Neural cell (in vitro differentiated cells): ENCODE data around the gene NFILZ. TPM values are rescaled to one million over a fixed set of nuclear protein-coding genes. Genes with fewer than 3 reads are reported as not detected.

ENCODE experiments used
- H2AFZ ChIP-seq: fragments of 200-600, 300-800 bp; sonication (generic), shearing (Covaris generic); 2 replicates; pipeline ENCODE4 v1.6.0; 2014; ENCODE audit warnings: low read depth, mild to moderate bottlenecking, antibody characterized with exemption, low read length, moderate library complexity
- H3F3A ChIP-seq: fragments of 200-600 bp; shearing (Covaris generic); 2 replicates; pipeline ENCODE4 v1.6.1; 2016; ENCODE audit warnings: mild to moderate bottlenecking, moderate library complexity, mixed read lengths, antibody characterized with exemption, low read length; ENCODE audit not compliant: insufficient read depth, poor library complexity, severe bottlenecking
- H3K27ac ChIP-seq: fragments of 200-600, 300-800 bp; sonication (generic), shearing (Covaris generic); 2 replicates; pipeline ENCODE4 v1.5.1; 2014; ENCODE audit warnings: mild to moderate bottlenecking, low read length, moderate library complexity
- H3K27me3 ChIP-seq: fragments of 300-800, 200-600 bp; sonication (generic), shearing (Covaris generic); 2 replicates; pipeline ENCODE4 v1.6.0; 2014; ENCODE audit warnings: mild to moderate bottlenecking, low read depth, low read length, moderate library complexity; ENCODE audit not compliant: insufficient read depth
- H3K36me3 ChIP-seq: fragments of 300-800, 200-600 bp; sonication (generic), shearing (Covaris generic); 2 replicates; pipeline ENCODE4 v1.5.1; 2014; ENCODE audit warnings: mild to moderate bottlenecking, antibody characterized with exemption, low read length, moderate library complexity; ENCODE audit not compliant: insufficient read depth
- H3K4me2 ChIP-seq: fragments of 300-800, 200-600 bp; sonication (generic), shearing (Covaris generic); 2 replicates; pipeline ENCODE4 v1.6.0; 2014; ENCODE audit warnings: mild to moderate bottlenecking, low read length
- H3K4me3 ChIP-seq: fragments of 300-800, 200-600 bp; sonication (generic), shearing (Covaris generic); 2 replicates; pipeline ENCODE4 v1.5.1; 2014; ENCODE audit warnings: mild to moderate bottlenecking, low read length, moderate library complexity
- H3K79me2 ChIP-seq: fragments of 200-600 bp; shearing (Covaris generic); replicated peaks from 2 replicates; pipeline ENCODE4 v1.6.0; 2014; ENCODE audit warnings: mild to moderate bottlenecking, low read length, moderate library complexity; ENCODE audit not compliant: insufficient read depth
- H3K9ac ChIP-seq: fragments of 300-800, 200-600 bp; sonication (generic), shearing (Covaris generic); 2 replicates; pipeline ENCODE4 v1.6.1; 2016; ENCODE audit warnings: mild to moderate bottlenecking, low read length, mixed read lengths
- H3K9me2 ChIP-seq: fragments of 200-600 bp; shearing (Covaris generic); 2 replicates; pipeline ENCODE4 v1.6.1; 2016; ENCODE audit warnings: mild to moderate bottlenecking, low read length, mixed read lengths; ENCODE audit not compliant: insufficient read depth
- H3K9me3 ChIP-seq: fragments of 200-600, 300-800 bp; sonication (generic), shearing (Covaris generic); 2 replicates; pipeline ENCODE4 v1.6.1; 2016; ENCODE audit warnings: mild to moderate bottlenecking, mixed run types, low read length, moderate library complexity, mixed read lengths
- H4K20me1 ChIP-seq: fragments of 200-600 bp; shearing (Covaris generic); 2 replicates; pipeline ENCODE4 v1.6.1; 2016; ENCODE audit warnings: mild to moderate bottlenecking, mixed run types; ENCODE audit not compliant: insufficient read depth
- EP300 ChIP-seq: fragments of 450-650 bp; conservative IDR thresholded peaks from 2 replicates; pipeline ENCODE4 v1.6.1; 2014; ENCODE audit warnings: antibody characterized with exemption, mild to moderate bottlenecking, moderate library complexity; ENCODE audit not compliant: poor library complexity, severe bottlenecking
- EZH2 ChIP-seq: fragments of 200-600, 300-800 bp; shearing (Covaris generic), sonication (generic); IDR thresholded peaks from 2 replicates; pipeline ENCODE4 v1.6.1; 2014; ENCODE audit warnings: antibody characterized with exemption, low read length, borderline replicate concordance, mild to moderate bottlenecking; ENCODE audit not compliant: insufficient read depth, poor library complexity, severe bottlenecking
- MXI1 ChIP-seq: fragments of 450-650 bp; conservative IDR thresholded peaks from 2 replicates; pipeline ENCODE4 v1.6.1; 2014; ENCODE audit warnings: antibody characterized with exemption, mild to moderate bottlenecking; ENCODE audit not compliant: poor library complexity, severe bottlenecking
- POLR2AphosphoS5 ChIP-seq: IDR thresholded peaks from 2 replicates; pipeline ENCODE4 v1.6.1; 2012
- RAD21 ChIP-seq: fragments of 450-650 bp; conservative IDR thresholded peaks from 2 replicates; pipeline ENCODE4 v1.6.1; 2014; ENCODE audit warnings: antibody characterized with exemption, mild to moderate bottlenecking, moderate library complexity
- SMC3 ChIP-seq: fragments of 450-650 bp; conservative IDR thresholded peaks from 2 replicates; pipeline ENCODE4 v1.6.1; 2014; ENCODE audit warnings: antibody characterized with exemption, mild to moderate bottlenecking, moderate library complexity; ENCODE audit not compliant: poor library complexity
- TAF1 ChIP-seq: IDR thresholded peaks from 2 replicates; pipeline ENCODE4 v1.6.1; 2012; ENCODE audit warnings: low read depth
- polyA plus RNA-seq: library from polyadenylated mRNA; depleted of rRNA; stranded (reverse); fragments of >200 nt; gene quantifications from 2 replicates; pipeline ENCODE4 v1.2.3, GENCODE V29; 2014
- TF ChIP-seq, protein P1 (sequence below): fragments of 450-650 bp; IDR thresholded peaks from 2 replicates; pipeline ENCODE4 v1.5.1; 2014; ENCODE audit warnings: antibody characterized with exemption, mild to moderate bottlenecking, moderate library complexity; ENCODE audit not compliant: poor library complexity, severe bottlenecking
- TF ChIP-seq, protein P2 (sequence below): IDR thresholded peaks from 2 replicates; pipeline ENCODE4 v1.6.1; 2012; ENCODE audit warnings: borderline replicate concordance

NFILZ gene
- polyA plus RNA-seq, 1 donor from 2014 or later, result not detected

DNA sequence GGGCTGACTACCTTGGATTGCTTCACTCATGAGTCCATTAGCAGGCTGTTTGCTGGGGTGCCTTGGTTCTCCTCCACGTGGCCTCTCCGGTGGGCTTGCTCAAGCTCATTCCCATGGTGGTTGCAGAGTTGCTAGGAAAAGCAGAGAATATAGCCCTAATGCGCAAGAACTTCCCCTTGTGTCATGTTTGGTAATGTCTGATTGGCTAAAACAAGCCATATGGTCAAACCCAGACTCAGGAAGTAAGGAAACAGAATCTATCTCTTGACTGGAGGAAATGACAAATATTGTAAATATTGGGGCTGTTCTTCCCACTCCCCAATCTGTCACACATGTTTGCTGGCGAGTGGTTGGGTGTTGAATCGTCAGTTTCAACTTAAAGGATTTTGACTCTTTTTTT lies 12.1 kb downstream of the NFILZ start:
- Histone ChIP-seq H3K9me3 (no peaks in the 10 kb centered on the region), H4K20me1 (no peaks in the 10 kb centered on the region), H3K79me2 (no peaks in the 10 kb centered on the region), H3K9ac (no peak overlapping the region), H3K9me2 (no peaks in the 10 kb centered on the region), H2AFZ (no peak overlapping the region), H3K4me3 (no peak overlapping the region), H3K4me2 (no peak overlapping the region), H3K36me3 (no peaks in the 10 kb centered on the region), H3K27me3 (no peaks in the 10 kb centered on the region), H3K27ac (no peak overlapping the region), H3F3A (no peaks in the 10 kb centered on the region)
- TF ChIP-seq TAF1 (no peak), POLR2AphosphoS5 (no peak), EZH2 (no peak), RAD21 (no peak), MXI1 (no peak), EP300 (no peak), SMC3 (no peak)
- TF ChIP-seq, protein P1, sequence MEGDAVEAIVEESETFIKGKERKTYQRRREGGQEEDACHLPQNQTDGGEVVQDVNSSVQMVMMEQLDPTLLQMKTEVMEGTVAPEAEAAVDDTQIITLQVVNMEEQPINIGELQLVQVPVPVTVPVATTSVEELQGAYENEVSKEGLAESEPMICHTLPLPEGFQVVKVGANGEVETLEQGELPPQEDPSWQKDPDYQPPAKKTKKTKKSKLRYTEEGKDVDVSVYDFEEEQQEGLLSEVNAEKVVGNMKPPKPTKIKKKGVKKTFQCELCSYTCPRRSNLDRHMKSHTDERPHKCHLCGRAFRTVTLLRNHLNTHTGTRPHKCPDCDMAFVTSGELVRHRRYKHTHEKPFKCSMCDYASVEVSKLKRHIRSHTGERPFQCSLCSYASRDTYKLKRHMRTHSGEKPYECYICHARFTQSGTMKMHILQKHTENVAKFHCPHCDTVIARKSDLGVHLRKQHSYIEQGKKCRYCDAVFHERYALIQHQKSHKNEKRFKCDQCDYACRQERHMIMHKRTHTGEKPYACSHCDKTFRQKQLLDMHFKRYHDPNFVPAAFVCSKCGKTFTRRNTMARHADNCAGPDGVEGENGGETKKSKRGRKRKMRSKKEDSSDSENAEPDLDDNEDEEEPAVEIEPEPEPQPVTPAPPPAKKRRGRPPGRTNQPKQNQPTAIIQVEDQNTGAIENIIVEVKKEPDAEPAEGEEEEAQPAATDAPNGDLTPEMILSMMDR, result no peak
- TF ChIP-seq, protein P2, sequence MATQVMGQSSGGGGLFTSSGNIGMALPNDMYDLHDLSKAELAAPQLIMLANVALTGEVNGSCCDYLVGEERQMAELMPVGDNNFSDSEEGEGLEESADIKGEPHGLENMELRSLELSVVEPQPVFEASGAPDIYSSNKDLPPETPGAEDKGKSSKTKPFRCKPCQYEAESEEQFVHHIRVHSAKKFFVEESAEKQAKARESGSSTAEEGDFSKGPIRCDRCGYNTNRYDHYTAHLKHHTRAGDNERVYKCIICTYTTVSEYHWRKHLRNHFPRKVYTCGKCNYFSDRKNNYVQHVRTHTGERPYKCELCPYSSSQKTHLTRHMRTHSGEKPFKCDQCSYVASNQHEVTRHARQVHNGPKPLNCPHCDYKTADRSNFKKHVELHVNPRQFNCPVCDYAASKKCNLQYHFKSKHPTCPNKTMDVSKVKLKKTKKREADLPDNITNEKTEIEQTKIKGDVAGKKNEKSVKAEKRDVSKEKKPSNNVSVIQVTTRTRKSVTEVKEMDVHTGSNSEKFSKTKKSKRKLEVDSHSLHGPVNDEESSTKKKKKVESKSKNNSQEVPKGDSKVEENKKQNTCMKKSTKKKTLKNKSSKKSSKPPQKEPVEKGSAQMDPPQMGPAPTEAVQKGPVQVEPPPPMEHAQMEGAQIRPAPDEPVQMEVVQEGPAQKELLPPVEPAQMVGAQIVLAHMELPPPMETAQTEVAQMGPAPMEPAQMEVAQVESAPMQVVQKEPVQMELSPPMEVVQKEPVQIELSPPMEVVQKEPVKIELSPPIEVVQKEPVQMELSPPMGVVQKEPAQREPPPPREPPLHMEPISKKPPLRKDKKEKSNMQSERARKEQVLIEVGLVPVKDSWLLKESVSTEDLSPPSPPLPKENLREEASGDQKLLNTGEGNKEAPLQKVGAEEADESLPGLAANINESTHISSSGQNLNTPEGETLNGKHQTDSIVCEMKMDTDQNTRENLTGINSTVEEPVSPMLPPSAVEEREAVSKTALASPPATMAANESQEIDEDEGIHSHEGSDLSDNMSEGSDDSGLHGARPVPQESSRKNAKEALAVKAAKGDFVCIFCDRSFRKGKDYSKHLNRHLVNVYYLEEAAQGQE, result no peak

DNA sequence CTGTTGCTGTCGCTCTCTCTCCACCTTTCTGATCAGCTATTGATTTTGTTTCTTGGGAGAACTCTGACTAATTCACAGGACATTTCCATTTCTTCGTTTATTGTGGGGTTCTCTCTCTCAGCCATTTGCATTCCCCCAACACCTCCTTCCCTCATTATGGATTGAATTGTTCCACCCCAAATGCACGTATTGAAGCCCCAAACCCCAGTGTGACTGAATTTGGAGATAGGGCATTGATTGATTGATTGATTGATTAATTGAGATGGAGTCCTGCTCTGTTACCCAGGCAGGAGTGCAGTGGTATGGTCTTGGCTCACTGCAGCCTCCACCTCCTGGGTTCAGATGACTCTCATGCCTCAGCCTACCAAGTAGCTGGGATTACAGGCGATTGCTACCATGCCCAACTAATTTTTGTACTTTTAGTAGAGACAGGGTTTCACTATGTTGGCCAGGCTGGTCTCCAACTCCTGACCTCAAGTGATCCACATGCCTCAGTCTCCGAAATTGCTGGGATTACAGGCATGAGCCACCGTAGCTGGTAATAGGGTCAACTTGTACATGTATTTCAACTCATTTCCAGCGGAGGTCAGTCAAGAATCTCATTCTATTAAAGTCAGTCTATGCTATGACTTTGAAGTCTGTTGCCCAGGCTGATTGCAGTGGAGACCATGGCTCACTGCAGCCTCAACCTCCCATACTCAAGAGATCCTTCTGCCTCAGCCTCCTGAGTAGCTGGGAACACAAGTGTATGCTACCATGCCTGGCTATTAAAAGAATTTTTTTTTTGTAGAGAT lies 13.6 kb downstream of the NFILZ start:
- TF ChIP-seq, protein P1, result no peak
- TF ChIP-seq POLR2AphosphoS5 (no peak), TAF1 (no peak), SMC3 (no peak), MXI1 (no peak)
- no peaks in the 10 kb centered on the region for H3K9me2 ChIP-seq
- H3K4me3 ChIP-seq, result no peak overlapping the region
- no peak overlapping the region for H2AFZ ChIP-seq
- no peaks in the 10 kb centered on the region for H3F3A ChIP-seq
- no peak overlapping the region for H3K4me2 ChIP-seq
- H3K36me3 ChIP-seq, result no peaks in the 10 kb centered on the region
- H3K9me3 ChIP-seq, result no peaks in the 10 kb centered on the region
- H3K27ac ChIP-seq, result no peak overlapping the region
- no peaks in the 10 kb centered on the region for H4K20me1 ChIP-seq
- H3K9ac ChIP-seq, result no peak overlapping the region
- H3K79me2 ChIP-seq, result no peaks in the 10 kb centered on the region
- H3K27me3 ChIP-seq, result no peaks in the 10 kb centered on the region
